MM.1S (cell line): ENCODE results near the gene MPV17.

Experiments used
- DNase-seq: peaks from one replicate; pipeline ENCODE4 v3.0.0-alpha.2; 2015
- H2AFZ ChIP-seq: fragments of 300-600 bp; sonication (generic); 2 replicates; pipeline ENCODE4 v1.6.0; 2016; ENCODE audit warnings: antibody characterized with exemption, low read length
- H3F3A ChIP-seq: fragments of 300-600 bp; sonication (generic); 2 replicates; pipeline ENCODE4 v1.6.1; 2016; ENCODE audit warnings: mild to moderate bottlenecking, antibody characterized with exemption, low read length, moderate library complexity, mixed read lengths; ENCODE audit not compliant: insufficient read depth
- H3K27ac ChIP-seq: fragments of 300-600 bp; sonication (generic); 2 replicates; pipeline ENCODE4 v1.5.1; 2016; ENCODE audit warnings: mild to moderate bottlenecking, low read length
- H3K27me3 ChIP-seq: fragments of 300-600 bp; sonication (generic); replicated peaks from 2 replicates; pipeline ENCODE4 v1.6.0; 2016; ENCODE audit warnings: low read length; ENCODE audit not compliant: insufficient read depth
- H3K36me3 ChIP-seq: fragments of 300-600 bp; sonication (generic); replicated peaks from 2 replicates; pipeline ENCODE4 v1.6.1; 2016; ENCODE audit warnings: mild to moderate bottlenecking, low read length, mixed read lengths; ENCODE audit not compliant: insufficient read depth
- H3K4me1 ChIP-seq: fragments of 300-600 bp; sonication (generic); 2 replicates; pipeline ENCODE4 v1.6.1; 2016; ENCODE audit warnings: low read length, mixed read lengths
- H3K4me2 ChIP-seq: fragments of 300-600 bp; sonication (generic); 2 replicates; pipeline ENCODE4 v1.6.0; 2016; ENCODE audit warnings: low read depth, low read length
- H3K4me3 ChIP-seq: fragments of 300-600 bp; sonication (generic); 2 replicates; pipeline ENCODE4 v1.5.1; 2016; ENCODE audit warnings: low read length, mixed read lengths
- H3K79me2 ChIP-seq: fragments of 300-600 bp; sonication (generic); 2 replicates; pipeline ENCODE4 v1.6.1; 2016; ENCODE audit warnings: mixed run types, low read length, mixed read lengths
- H3K9ac ChIP-seq: fragments of 300-600 bp; sonication (generic); 2 replicates; pipeline ENCODE4 v1.6.1; 2016; ENCODE audit warnings: low read length, mixed read lengths
- H3K9me2 ChIP-seq: fragments of 300-600 bp; sonication (generic); replicated peaks from 2 replicates; pipeline ENCODE4 v1.6.1; 2016; ENCODE audit warnings: mild to moderate bottlenecking, low read length, mixed read lengths; ENCODE audit not compliant: insufficient read depth
- H3K9me3 ChIP-seq: fragments of 300-600 bp; sonication (generic); replicated peaks from 2 replicates; pipeline ENCODE4 v1.6.1; 2016; ENCODE audit warnings: mild to moderate bottlenecking, low read length, mixed read lengths; ENCODE audit not compliant: insufficient read depth
- H4K20me1 ChIP-seq: fragments of 300-600 bp; sonication (generic); 2 replicates; pipeline ENCODE4 v1.6.1; 2016; ENCODE audit warnings: mild to moderate bottlenecking, low read length, moderate library complexity, mixed read lengths; ENCODE audit not compliant: insufficient read depth
- CTCF ChIP-seq: fragments of 300-600 bp; sonication (generic); IDR thresholded peaks from 2 replicates; pipeline ENCODE4 v1.5.1; 2016; ENCODE audit warnings: antibody characterized with exemption, low read length, mixed read lengths
- EZH2 ChIP-seq: fragments of 300-600 bp; sonication (generic); optimal IDR thresholded peaks from 2 replicates; pipeline ENCODE3; 2017; ENCODE audit warnings: low read depth, mild to moderate bottlenecking, antibody characterized with exemption, low read length, mixed read lengths
- EZH2phosphoT487 ChIP-seq: fragments of 300-600 bp; sonication (generic); IDR thresholded peaks from 2 replicates; pipeline ENCODE4 v1.6.1; 2018; ENCODE audit warnings: antibody characterized with exemption, low read length

MPV17 gene

GRCh38 chr2:27347641-27348040, 24.7 kb upstream of the MPV17 start:
- Histone ChIP-seq H3K36me3 (no peaks in the 10 kb centered on the region), H3K9me2 (no peaks in the 10 kb centered on the region), H3K4me1 (peaks cover 18% of the 10 kb centered on the region), H2AFZ (no peak overlapping the region), H3K9ac (no peak overlapping the region), H3K4me3 (no peak overlapping the region), H3K79me2 (peaks cover 94% of the 10 kb centered on the region), H4K20me1 (no peaks in the 10 kb centered on the region), H3K27me3 (no peaks in the 10 kb centered on the region), H3K27ac (no peak overlapping the region), H3F3A (peaks cover 9% of the 10 kb centered on the region; the same call in 1 of the 2 replicates), H3K9me3 (no peaks in the 10 kb centered on the region), H3K4me2 (no peak overlapping the region)
- TF ChIP-seq EZH2, result no peak
- no peak for TF ChIP-seq CTCF
- no peak for TF ChIP-seq EZH2phosphoT487
- no peak for DNase-seq

- Histone ChIP-seq H3K27ac (no peak overlapping the region), H3K9me2 (no peaks in the 10 kb centered on the region), H3K9ac (no peak overlapping the region), H3F3A (no peaks in the 10 kb centered on the region), H3K36me3 (peaks cover under 1% of the 10 kb centered on the region), H3K9me3 (no peaks in the 10 kb centered on the region), H3K4me3 (no peak overlapping the region), H3K4me2 (no peak overlapping the region), H3K4me1 (no peaks in the 10 kb centered on the region), H3K27me3 (no peaks in the 10 kb centered on the region), H3K79me2 (no peaks in the 10 kb centered on the region), H2AFZ (no peak overlapping the region), H4K20me1 (no peaks in the 10 kb centered on the region)
- TF ChIP-seq EZH2 (no peak), CTCF (no peak), EZH2phosphoT487 (no peak)
- DNase-seq, result no peak
Observed at GRCh38 chr2:27336173-27336572, 13.3 kb upstream of the MPV17 start.

- Histone ChIP-seq H2AFZ (no peak overlapping the region), H3K4me3 (no peak overlapping the region), H4K20me1 (no peaks in the 10 kb centered on the region), H3K79me2 (no peaks in the 10 kb centered on the region), H3K4me1 (no peaks in the 10 kb centered on the region), H3F3A (no peaks in the 10 kb centered on the region), H3K9me3 (no peaks in the 10 kb centered on the region), H3K27ac (no peak overlapping the region), H3K4me2 (no peak overlapping the region), H3K9me2 (no peaks in the 10 kb centered on the region), H3K27me3 (no peaks in the 10 kb centered on the region), H3K9ac (no peak overlapping the region), H3K36me3 (no peaks in the 10 kb centered on the region; the same call in 1 of the 2 replicates)
- no peak for DNase-seq
- TF ChIP-seq EZH2phosphoT487 (no peak), EZH2 (no peak), CTCF (no peak)
Observed at GRCh38 chr2:27335311-27335710, 12.4 kb upstream of the MPV17 start.
